Stromal cell of bone marrow (primary cell): ENCODE results near the gene KDF1.

Source experiments
- DNase-seq: peaks from one replicate; pipeline ENCODE4 v3.0.0-alpha.2; 2012; ENCODE audit warnings: low read depth

The KDF1 gene, protein sequence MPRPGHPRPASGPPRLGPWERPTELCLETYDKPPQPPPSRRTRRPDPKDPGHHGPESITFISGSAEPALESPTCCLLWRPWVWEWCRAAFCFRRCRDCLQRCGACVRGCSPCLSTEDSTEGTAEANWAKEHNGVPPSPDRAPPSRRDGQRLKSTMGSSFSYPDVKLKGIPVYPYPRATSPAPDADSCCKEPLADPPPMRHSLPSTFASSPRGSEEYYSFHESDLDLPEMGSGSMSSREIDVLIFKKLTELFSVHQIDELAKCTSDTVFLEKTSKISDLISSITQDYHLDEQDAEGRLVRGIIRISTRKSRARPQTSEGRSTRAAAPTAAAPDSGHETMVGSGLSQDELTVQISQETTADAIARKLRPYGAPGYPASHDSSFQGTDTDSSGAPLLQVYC

DNA sequence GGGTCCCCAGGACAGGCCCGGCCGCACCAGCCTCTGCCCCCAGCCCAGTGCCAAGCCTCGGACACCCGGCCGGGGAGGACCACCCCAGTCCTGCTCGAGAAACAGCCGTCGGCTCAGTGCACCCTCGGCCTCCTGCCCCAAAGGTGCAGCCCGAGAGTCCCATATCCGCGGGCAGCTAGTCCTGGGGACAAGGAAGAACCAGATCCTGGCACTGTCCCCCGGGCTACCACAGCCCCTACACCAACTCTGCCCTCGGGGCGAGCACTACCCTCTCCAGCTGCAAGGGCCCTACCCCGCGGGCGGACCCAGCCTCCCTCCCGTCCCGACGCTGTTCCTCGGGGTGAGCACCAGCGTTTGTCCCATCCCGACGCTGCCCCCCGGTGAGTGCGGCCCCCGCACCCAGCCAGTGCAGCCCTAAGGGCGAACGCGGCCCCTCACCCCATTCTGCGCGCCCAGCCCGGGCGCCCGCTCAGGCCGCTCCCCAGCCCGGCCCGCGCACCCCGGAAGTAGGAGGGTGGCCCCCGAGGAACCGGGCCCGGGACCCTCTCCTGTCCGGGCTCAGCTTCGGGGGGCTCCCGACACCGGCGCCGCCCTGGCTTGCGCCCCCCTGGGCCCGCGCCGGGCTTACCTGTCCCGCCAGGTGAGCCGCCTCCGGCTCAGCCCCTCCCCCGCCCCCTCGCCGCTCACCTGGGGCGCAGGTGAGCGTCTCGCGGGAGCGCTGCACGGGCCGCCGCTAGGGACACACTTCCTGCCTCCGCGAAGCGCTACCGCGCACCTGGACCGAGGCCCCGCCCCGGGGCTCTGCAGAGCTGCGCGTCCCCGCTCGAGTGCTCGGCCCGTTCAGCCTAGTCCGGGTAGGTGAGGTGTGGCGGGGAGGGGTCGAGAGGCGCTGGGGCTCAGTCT lies at the start of gene KDF1:
TSS of gene KDF1 (minus strand) at position 747 of the 903 bp plus-strand sequence. CDS start 8,088 bp downstream, outside the sequence.
- no peak for DNase-seq

DNA sequence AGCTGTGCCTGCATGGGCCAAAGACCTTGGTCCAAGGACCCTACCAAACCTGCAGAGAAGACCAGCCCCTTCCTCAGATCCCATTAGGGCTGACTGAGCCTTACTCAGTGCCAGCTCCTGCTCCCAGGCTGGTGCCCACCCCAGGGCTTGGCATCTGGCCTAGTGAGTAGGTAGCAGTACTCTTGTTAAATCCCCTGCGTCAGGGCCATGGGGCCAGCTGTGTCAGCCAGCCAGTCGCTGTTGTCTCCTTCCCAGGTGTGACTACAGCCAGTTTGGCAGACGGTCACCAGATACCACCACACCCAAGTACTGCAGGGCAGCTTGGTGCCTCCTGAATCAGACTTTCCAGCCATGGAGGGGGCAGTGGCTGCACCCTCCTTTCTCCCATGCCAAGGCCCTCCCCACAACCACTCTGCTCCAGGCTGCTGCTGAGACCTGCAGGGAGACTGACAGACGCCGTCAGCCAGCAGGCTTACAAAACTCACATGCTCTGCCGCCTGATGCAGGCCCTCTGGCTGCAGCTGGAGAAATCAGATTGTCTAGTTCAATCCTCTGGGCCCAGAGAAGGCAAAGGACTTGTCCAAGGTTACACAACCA lies 49.4 kb upstream of the KDF1 start:
- DNase-seq, result no peak

DNA sequence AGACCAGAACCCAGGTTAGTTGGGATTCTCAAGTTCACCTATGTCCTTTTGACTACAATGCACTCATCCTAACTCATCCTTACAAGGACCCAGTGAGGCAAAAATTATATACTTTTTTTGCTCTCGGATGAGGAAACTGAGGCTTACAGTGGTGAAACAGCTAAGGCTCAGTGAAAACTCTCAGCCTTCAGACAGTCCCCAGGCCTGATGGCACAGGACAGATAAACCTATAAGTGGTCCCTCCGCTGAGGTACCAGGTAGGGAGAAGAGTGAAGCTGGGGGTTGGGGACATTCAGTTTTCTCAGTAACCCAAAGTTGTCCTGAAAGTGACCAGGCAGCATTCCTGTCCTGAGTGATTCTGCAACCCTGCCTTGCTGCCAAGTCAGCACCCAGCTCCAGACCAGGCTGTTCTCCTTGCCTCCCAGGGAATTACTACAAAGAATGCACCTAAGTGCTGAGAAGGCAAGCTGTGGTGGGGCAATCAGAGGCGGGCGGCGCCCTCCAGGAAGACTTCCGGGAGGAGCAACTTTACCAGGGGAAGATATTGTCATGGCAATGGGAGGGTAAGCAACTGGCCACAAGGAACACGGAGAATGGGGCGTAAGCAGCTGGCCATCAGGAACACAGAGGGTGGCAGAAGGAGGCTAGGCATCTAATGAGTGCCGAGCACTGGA lies 47.8 kb upstream of the KDF1 start:
- no peak for DNase-seq

DNA sequence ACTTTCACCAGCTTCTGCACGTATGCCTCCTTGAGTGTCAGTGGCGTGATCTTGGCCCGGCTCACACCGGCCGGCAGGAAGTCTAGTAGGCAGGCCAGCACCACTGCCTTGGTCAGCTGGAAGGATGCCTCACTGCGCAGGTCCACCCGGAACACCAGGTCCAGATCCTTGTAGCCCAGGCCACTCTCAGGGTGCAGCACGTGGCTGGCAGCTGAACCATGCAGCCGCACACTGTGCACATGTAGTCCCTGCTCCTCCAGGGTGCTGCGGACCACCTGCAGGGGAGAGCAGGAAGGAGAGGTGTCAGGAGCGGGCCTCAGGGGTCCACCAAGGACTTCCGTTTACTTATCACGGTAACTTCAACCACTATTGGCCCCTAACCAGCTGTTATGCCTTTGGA lies 46.4 kb upstream of the KDF1 start:
- no peak for DNase-seq

DNA sequence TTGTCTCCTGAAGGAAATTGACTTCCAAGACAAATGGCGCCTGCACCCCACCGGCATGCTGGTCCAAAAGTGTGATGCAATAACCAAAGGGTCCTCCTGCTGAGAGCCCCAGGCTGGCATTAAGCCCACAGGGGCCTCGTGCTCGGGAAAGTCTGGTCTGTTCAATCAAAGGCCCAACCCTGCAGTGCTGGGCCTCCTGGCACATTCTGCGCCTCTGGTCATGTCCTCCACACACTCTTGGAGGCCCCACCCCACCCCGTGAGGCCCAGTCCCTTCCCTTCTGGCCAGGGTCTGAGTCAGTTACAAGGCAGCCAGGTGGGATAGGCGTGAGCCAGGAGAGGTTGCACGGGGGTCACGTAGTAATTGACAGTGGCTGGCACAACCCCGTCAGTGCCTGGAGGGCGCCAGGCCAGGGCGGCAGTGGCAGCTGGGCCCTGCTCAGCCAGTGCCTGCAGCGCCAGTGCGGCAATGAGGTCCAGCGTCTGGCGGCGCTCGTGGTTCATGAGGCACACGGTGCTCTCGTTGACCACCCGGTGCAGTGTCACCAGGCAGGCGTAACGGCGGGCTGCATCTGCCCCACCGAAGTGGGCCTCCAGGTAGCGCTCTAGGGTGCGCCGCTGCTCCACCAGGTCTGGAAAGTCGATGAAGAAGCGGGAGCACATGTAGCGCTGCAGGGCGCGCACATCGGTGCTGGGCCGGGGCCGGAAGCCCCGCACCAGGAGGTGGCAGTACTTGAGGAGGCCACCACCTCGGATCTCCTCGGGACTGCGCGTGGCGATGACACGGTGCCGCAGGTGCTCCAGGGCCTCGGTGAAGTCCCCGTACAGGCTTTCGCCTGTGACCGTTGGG lies 45.6 kb upstream of the KDF1 start:
- DNase-seq, result no peak

DNA sequence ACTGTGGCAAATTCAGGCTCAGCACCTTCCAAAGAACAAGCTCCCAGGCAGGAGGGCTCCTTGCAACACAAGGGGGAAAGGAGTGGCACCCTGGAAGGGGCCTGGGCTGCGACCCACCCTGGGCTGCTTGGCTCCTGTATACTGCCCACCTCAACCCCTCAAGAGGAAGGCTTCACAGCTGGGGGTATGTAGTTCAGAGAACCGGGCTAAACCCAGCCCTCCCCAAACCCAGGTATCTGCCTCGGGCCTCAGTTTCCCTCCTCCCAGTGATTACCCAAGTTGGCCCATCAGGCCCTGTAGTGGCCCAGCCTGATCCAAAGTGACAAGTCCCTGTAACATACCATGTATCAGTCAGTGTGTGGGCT lies 44.9 kb upstream of the KDF1 start:
- DNase-seq, result no peak

DNA sequence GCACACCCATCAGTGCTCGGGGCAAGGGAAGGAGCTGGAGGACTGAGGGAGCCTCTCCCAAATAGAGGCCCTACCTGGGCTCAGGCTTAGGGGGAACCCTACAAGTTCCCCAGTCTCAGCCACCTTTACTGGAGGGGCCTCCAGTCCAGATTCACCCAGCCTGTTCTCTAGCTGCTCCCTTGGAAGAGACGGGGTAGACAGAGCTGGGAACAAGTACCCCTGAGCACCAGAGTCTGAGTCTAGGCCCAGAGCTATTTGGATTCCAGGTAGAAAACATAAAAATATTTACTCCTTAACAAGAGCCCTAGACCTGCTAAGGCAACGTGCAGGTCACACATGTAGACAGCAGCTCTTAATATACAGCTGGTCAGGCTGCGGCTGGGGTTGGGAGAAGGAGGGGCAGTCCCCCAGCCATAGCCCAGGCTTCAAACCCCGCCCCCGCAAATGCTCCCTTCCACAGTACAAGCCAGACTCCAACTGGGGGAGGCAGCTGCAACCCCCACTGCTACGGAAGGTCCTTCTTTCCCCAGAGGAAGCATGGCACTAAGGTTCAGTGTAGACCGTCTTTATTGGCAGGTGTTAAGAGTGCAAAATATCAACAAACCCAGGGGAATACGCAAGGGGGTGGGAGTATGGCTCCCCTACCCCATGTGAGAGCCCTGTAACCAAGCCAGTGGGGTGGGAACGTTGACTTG lies 44.4 kb upstream of the KDF1 start:
- DNase-seq, result no peak

DNA sequence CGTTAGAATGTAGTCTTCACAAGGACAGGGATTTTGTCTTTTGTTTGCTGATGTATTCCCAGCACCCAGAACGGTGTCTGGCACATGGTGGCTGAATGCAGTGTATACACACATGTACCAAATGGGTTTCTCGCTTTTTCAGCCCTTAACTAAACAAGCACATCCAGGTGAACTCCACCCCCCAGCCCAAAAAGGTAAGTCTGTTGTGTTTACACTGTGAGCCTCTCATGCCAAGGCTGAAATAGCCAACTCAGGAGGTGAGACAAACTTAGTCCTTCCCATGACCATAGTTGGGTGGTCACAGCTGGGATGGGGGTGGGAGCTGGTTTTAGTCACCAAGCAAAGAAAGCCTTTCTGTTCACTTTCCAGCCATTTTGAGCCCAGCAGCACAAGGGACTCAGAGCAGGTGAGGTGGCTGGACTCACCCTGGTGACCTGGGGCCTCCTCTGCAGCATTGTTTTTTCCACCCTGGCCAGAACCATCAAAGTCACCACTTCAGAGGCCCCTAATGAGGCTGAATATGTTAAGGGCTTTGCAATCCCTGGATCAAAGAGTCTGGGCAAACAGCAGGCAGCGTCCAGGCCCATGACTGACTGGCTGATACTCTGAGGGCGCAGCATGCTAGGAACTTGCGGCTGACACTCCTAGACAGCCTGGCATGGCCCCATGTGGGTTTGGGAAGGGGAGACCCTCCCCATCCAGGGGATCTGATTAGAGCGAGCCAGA lies 43.6 kb upstream of the KDF1 start:
- no peak for DNase-seq

DNA sequence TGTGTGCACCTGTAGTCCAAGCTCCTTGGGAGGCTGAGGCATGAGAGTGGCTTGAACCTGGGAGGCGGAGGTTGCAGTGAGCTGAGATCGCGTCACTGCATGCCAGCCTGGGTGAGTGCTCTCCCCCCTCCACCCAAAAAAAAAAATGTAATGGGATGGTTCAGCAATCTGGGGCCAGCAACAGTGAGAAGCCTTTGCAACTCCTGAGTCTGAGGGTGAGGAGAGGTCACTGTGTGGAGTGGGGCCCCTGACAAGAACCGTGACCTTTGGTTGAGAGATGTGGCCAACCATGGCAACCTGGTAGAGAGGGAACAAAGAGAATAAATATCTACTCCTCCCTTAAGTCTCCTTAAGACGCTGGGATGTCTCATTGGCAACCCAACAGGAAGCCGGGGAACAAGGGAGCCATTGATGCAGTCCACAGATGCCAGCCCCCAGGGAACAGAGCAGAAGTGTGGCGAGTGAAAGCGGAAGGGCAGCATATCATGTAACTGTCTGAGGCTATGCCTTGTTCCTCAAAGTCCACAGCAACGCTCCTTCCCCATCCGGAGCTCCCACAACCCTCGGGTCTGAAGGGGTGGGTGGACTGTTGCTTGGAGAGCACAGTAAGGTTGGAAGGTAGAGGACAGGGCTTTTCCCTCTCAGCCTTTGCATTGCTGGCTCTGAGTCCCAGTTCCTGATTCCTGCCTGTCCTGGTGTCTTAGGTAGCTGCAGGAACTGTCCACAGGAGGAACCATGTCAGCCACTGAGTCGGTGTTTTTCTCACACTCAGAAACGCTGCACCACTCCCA lies 41.5 kb upstream of the KDF1 start:
- no peak for DNase-seq

DNA sequence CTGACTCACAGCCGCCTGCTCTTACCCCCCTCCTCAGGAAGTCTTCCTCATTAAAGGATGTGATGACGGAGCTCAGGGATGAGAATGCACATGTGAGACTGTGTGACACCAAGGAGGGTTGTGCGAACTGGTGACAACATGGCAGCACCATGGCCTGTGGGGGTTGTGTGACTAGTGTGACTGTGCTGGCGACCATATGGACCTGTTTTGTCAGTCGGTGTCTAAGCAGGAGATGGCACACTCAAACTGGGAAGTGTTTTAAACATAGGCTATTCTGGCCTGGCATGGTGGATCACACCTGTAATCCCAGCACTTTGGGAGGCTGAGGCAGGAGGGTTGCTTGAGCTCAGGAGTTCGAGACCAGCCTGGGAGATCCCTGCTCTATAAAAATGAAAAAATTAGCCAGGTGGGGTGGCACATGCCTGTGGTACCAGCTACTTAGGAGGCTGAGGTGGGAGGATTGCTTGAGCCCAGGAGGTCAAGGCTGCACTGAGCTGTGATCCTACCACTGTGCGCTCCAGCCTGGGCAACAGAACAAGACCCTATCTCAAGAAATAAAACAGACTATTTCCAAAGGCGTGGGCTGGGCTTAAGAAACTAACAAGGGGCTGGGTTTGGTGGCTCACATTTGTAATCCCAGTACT lies 40.7 kb upstream of the KDF1 start:
- no peak for DNase-seq

DNA sequence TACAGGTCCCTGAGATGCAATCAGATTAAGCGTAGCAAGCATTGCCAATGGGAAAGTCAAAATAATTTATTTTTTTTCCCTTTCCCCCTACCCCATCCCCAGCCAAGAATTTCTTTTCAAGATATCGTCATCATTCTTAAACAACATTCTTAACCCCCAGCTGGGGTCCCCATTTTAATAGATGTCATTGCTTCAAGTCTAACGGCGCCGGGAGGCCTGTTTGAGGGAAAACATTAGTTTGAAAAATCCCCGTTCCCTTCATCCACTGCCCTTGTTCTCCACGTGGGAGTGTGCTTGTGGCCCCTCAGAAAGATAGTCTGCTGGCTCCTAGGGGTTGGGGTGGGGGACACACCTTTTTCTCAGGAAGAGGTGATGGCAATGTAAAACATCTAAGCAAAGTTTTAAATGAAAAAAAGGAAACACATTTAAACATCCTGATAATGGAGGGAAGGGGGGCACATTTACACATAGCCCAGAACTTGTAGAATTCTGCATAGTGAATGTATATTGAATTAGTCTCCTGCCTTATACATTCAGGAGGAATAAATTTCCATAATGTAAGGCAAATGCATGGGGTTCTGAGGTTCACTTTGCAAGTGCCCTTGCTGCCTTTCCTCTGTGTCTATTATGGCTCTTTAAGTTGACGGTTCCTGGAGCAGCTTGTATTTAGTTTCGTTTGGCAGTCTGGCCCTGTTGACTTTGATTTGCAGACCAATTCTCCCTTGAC lies 40.0 kb upstream of the KDF1 start:
- DNase-seq, result no peak

DNA sequence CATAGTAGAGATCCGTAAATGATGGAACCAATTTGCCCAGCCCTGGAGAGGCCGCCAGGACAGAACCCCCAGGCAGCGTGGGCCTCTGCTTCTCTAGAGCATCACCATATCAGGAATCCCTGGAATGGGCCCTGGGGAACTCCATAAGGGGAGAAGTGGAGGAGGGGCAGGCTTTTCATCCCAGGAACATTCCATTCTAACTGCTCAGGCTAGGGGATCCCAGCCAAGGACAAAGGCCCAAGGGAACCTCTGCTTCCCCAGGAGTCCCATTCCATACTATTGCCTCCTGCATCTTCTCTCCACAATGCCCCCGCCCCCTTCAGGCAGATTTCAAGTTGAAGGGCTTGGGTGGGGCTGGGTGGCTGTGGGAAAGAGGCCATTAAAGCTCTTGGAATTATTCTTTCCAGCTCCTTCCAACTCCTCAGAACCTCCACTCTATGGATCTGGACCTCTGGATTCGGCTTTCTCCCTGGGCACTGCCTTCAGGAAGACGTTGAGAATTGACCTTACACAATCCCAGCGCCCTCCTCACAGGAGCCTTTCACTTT lies 39.2 kb upstream of the KDF1 start:
- DNase-seq, result peak; percentile 76

DNA sequence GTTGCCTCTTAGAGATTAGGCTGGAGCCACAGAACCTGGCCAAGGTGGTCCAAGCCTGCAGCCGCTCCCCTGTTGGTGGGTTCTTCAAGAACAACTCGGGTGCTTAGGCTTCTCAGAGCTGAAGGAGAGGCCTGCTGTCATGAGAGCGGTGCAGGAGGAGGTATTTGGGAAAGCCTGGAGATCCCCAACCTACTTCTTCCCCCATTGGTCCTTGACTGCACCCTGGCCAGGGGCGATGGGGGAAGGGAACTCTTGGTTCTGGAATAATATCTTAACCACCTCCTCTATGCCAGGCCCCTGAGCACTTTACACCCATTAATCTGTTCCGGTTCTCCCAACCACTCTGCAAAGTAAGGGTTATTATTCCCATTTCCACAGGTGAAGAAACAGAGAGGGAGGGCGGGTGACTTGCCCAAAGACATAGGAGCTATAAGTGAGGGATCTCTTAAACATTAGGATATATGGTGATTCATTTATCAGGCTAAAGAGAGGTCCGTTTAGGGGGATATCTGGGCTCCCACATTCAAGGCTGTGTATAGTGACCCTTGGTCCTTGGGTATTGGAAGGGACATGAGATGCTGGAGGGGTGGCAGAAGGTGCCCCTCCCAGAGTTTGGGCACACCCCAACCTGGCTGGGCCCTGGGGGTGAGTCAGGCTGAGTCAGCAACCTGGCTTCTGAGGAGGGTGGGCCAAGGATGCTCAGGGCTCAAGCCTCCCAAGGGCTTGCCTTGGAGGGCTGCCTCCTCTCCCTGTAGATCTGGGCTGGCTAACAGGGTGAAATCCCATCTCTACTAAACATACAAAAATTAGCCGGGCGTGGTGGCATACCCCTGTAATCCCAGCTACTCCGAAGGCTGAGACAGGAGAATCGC lies 38.4 kb upstream of the KDF1 start:
- no peak for DNase-seq

DNA sequence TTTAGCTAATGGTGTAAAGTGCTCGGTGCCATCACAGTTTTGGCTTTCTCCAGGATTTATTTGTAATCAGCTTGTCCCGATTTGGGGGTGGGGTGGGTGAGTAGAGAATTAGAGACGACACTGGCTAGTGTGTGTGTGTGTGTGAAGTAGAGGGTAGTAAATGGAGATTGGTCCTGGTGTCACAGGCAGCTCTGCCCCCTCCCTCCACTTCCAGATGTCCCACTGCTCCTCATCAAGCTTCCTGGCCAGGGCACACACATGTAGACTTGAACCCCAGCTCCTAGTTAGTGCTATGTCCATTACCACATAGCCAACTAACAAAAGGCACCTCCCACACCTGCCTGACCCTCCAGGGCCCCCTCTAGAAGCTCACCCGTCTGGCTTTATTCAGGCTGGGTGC lies 36.4 kb upstream of the KDF1 start:
- no peak for DNase-seq

DNA sequence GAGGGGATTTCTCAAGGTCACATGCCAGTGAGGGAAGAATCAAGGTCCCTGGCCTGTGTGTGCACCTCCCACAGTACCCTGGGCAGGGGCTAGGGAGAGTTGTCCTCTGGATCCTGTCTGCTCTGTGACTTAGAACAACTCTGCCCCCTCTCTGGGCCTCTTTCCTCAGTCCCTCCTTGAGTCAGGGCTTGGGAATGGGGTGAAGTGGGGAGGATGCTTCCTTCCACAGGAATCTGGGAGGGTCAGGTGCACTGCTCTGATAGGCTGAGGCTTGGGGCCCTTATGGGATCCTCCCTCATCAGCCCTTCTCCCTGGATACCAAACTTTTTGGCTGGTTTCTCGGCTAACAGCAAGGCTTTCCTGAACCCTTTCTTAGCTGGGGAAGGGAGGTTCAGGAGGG lies 35.8 kb upstream of the KDF1 start:
- DNase-seq, result no peak

DNA sequence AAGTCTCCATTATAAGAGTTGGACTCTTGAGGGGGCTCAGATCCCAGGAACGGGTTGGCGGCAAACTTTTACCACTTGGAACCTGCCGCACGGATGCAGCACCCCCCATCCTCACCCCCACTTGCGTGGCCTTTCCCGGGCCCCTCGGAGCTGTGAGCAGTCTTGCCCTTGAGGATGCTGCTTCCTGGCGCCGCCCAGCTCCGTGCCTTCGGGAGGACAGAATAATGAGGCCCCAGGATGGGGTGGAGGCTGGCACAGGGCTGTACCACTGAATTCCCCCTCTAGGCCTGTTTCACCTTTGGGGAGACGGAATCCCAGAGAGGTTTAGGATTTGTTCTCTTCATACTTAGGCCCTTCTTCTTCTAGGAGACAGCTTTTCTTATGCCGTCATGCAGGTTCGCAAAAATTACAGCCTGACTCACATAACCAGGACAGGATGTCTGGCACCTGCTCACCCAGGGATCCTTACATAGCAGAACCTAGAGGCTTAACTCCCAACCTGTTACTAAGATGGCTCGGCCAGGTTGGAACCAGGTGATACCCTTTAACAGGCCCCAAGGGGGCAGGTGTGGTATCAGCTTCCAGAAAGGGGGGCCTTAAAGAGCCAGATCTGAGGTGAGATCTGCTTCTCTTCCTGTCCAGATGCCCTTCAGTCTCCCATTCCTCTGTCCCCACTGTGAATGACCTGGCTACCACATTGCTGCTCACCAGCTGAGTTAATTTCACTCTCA lies 34.7 kb upstream of the KDF1 start:
- DNase-seq, result no peak
